T-helper 1 cell treated with Interleukin-12 subunit alpha and Interleukin-12 subunit beta and Interleukin-4 antibody, amounts not matched to agents 30 ng/mL and 1 ng/mL, for 36 hours (primary cell): ENCODE results near the gene SNAP23. TPM values are rescaled to one million over a fixed set of nuclear protein-coding genes. Genes with fewer than 3 reads are reported as not detected.
"Not testable (repeated sequence)": the region's sequence is repeated elsewhere in the genome, so short reads cannot be mapped to it uniquely, and the experiment has no call there.

ENCODE experiments used
- intact Hi-C: fragments of 100-400 bp; cut with micrococcal nuclease; formaldehyde crosslinking; loops from one replicate; pipeline ENCODE4 v1.15.1; 2024
- total RNA-seq: library from RNA; stranded (reverse); gene quantifications from 2 replicates; pipeline ENCODE4 v1.2.3, GENCODE V29; 2022

The SNAP23 gene
- total RNA-seq, 1 donor from 2014 or later = 72.3 TPM

GRCh38 chr15:42549741-42550392, 54.4 kb downstream of the SNAP23 start:
- intact Hi-C loops = loop anchor here (2.0 to 5.0 kb wide), 4 partner anchors 277 to 1983 kb away; partner anchors contain the start of genes CCDC32, GANC, GOLM2 and RPUSD2

DNA sequence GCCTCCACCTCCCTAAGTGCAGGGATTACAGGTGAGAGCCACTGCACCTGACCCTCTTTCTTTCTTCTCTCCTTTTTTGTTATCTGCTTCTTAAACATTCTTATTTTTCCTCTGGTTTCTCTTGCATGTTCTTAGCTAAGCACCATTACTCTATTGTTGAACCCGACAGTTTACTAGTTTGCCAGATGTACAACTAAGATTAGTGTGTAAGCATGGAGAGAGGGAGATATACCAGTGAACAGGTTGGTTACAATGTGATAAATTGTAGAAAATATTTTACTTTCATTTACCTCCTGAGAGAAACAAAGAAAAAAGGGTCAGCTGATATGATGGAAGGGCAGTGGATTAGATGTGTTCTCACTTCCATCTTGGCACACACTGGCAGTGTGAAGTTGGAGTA, 58.1 kb downstream of the SNAP23 start:
- intact Hi-C loops = no loop called here

DNA sequence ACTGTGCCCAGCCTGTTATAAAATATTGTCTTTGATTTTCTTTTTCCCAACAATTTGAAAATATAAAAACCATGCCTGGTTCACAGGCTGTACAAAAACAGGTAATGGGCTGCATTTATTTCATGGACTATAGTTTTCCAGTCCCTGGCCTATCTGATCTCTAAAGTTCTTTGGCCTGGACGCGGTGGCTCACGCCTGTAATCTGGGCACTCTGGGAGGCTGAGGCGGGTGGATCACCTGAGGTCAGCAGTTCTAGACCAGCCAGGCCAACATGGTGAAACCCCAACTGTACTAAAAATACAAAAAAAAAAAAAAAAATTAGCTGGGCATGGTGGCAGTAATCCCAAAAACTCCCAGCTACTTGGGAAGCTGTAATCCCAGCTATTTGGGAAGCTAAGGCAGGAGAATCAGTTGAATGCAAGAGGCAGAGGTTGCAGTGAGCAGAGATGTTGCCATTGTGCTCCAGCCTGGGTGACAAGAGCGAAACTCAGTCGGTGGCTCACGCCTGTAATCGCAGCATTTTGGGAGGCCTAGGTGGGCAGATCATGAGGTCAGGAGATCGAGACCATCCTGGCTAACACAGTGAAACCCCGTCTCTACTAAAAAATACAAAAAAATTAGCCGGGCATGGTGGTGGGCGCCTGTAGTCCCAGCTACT, 61.2 kb downstream of the SNAP23 start:
- intact Hi-C loops = not testable (repeated sequence)

- intact Hi-C loops = no loop called here
These were observed 63.3 kb downstream of the SNAP23 start for GRCh38 chr15:42558739-42559138.

GRCh38 chr15:42575188-42576039, 80.0 kb downstream of the SNAP23 start, which contains the start of gene STARD9:
STARD9 (plus strand) TSS chr15:42575606; CDS start chr15:42575716, 110 bp downstream.
- intact Hi-C loops = loop anchor here (1.0 to 10.0 kb wide), 11 partner anchors 27 to 1343 kb away; partner anchors contain the start of genes CDAN1, CHP1, EHD4 and EXD1

- intact Hi-C loops = loop anchor here (5.0 to 10.0 kb wide), 3 partner anchors 601 to 1344 kb away; partner anchors contain the start of genes CHP1, EHD4, EXD1 and MGA
These were observed 80.7 kb downstream of the SNAP23 start for GRCh38 chr15:42576040-42576594.

GRCh38 chr15:42576776-42577175, 81.3 kb downstream of the SNAP23 start:
- intact Hi-C loops = loop anchor here (5.0 to 10.0 kb wide), 3 partner anchors 602 to 1344 kb away; partner anchors contain the start of genes CHP1, EHD4, EXD1 and MGA

DNA sequence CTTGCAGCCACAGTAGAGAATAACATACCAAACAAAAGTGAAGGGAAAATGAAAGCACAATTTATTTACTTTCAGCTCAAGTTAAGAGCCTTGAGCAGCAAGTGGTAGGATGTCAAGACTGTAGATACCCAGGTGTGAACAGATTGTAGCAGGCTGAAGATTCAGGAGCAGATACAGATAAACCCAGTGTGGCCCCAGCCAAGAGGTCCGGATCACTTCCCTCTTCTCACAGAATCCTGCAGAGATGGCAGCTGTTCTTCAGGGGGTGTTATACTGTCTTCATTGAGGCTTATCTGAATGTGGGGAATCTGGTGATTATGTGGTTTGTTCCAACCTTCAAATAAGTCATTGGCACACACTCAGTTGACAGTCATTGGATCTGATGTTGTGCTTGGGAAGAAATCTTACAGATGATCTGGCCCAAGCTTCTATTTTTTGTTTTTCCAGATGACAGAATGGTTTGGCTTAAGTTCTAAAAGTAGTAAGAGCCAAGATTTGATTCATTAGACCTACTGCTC, 82.1 kb downstream of the SNAP23 start:
- intact Hi-C loops = loop anchor here (5.0 to 10.0 kb wide), 3 partner anchors 603 to 1345 kb away; partner anchors contain the start of genes CHP1, EHD4, EXD1 and MGA

DNA sequence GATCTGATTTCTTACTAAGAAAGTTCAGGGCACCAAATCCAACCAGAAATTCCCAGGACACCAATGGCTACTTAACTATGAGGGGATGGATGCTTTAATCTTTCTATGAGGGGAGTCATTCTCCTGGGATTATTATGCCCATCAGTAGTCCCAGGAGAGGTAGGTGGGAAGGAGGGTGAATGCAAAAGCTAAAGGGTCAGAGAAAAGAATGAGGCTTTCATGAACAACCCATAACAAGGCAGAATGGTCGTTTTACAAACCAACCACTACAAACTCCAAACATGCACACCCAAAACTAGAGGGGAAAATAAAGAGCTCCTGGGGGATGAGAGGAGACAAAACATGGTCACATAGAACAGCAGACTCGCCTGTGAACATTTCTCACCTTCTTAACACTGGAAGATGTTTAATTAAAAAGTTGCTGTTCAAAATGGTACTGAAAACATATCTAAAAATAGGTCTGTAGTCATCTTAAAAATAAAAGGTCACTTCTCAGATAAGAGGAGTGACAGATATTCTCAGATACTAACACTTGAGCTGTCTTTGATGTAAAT, 83.6 kb downstream of the SNAP23 start:
- intact Hi-C loops = loop anchor here (5.0 to 10.0 kb wide), 3 partner anchors 604 to 1347 kb away; partner anchors contain the start of genes CHP1, EHD4, EXD1 and MGA

GRCh38 chr15:42581272-42581730, 85.9 kb downstream of the SNAP23 start:
- intact Hi-C loops = loop anchor here (1.0 to 2.0 kb wide), 4 partner anchors 28 to 308 kb away; partner anchors contain the start of genes GANC, HAUS2, LRRC57 and TMEM87A

Other genes with a start within 250 kb of the SNAP23 start
- gene GANC, start 222.4 kb upstream of the SNAP23 start, total RNA-seq = 24.3 and 25.4 TPM in 2 replicates
- 44.2 and 47.0 TPM in 2 replicates for gene TMEM87A, start 222.2 kb upstream of the SNAP23 start, total RNA-seq
- 4.5 and 4.8 TPM in 2 replicates for gene CAPN3, start 136.1 kb upstream of the SNAP23 start, total RNA-seq
- gene ZNF106, start 4.5 kb upstream of the SNAP23 start, total RNA-seq = 52.3 and 53.0 TPM in 2 replicates
- gene LRRC57, start 53.2 kb downstream of the SNAP23 start, total RNA-seq = 21.1 and 26.6 TPM in 2 replicates
- 31.7 and 33.0 TPM in 2 replicates for gene HAUS2, start 53.2 kb downstream of the SNAP23 start, total RNA-seq
- gene STARD9, start 80.0 kb downstream of the SNAP23 start, total RNA-seq = 9.9 and 11.3 TPM in 2 replicates
- gene CDAN1, start 241.5 kb downstream of the SNAP23 start, total RNA-seq = 20.4 and 22.4 TPM in 2 replicates